ENCODE data around the gene TRAF3IP1. TPM values are rescaled to one million over a fixed set of nuclear protein-coding genes. Genes with fewer than 3 reads are reported as not detected.
"Not testable (repeated sequence)": the region's sequence is repeated elsewhere in the genome, so short reads cannot be mapped to it uniquely, and the experiment has no call there.

TRAF3IP1 gene
- total RNA-seq, 4 donors from 2014 or later, result 19.9 to 38.6 (median 23.6) TPM

GRCh38 chr2:238439917-238440316 is 119.6 kb downstream of the TRAF3IP1 start:
- H3K36me3 ChIP-seq, result peaks cover 17 to 44% (median 32%) of the 10 kb centered on the region in 4 donors
- H3K27ac ChIP-seq (replicated peaks in 1 of 4), result no peak overlapping the region
- H3K4me3 ChIP-seq, result no peak overlapping the region

GRCh38 chr2:238440331-238440730 is 120.0 kb downstream of the TRAF3IP1 start:
- TF ChIP-seq POLR2AphosphoS5 (IDR thresholded peaks at IDR 0.05), result no peak
- TF ChIP-seq POLR2A (IDR thresholded peaks at IDR 0.05; ENCODE audit: low read depth), result no peak
- TF ChIP-seq CTCF (IDR thresholded peaks at IDR 0.05), result no peak
- TF ChIP-seq EP300 (IDR thresholded peaks at IDR 0.05), result no peak
- H3K36me3 ChIP-seq, result peaks cover 21 to 44% (median 31%) of the 10 kb centered on the region in 4 donors
- no peaks in the 10 kb centered on the region for H3K27me3 ChIP-seq
- 83% methylated on average over 4 of the region's 4 CpGs for WGBS
- DNase-seq (ENCODE audit: extremely low spot score), result no peak
- no peaks in the 10 kb centered on the region for H3K9me3 ChIP-seq
- H3K27ac ChIP-seq (replicated peaks in 1 of 4), result no peak overlapping the region
- H3K4me3 ChIP-seq, result no peak overlapping the region
- peaks cover 18 to 41% (median 23%) of the 10 kb centered on the region in 4 donors for H3K4me1 ChIP-seq
- intact Hi-C loops (cut with DNase I), result no loop called here

More at GRCh38 chr2:238439917-238440316, 119.6 kb downstream of the TRAF3IP1 start:
- peaks cover 18 to 41% (median 23%) of the 10 kb centered on the region in 4 donors for H3K4me1 ChIP-seq
- no peak for DNase-seq (ENCODE audit: extremely low spot score)
- intact Hi-C loops (cut with DNase I), result no loop called here
- WGBS, result 82% methylated on average over 2 of the region's 2 CpGs
- no peak for TF ChIP-seq POLR2A (IDR thresholded peaks at IDR 0.05; ENCODE audit: low read depth)
- TF ChIP-seq CTCF (IDR thresholded peaks at IDR 0.05), result no peak
- no peak for TF ChIP-seq POLR2AphosphoS5 (IDR thresholded peaks at IDR 0.05)
- TF ChIP-seq EP300 (IDR thresholded peaks at IDR 0.05), result no peak
- no peaks in the 10 kb centered on the region for H3K9me3 ChIP-seq
- H3K27me3 ChIP-seq, result no peaks in the 10 kb centered on the region

GRCh38 chr2:238440767-238441166 is 120.4 kb downstream of the TRAF3IP1 start:
- Histone ChIP-seq H3K4me1 (peaks cover 18 to 41% (median 23%) of the 10 kb centered on the region in 4 donors), H3K9me3 (no peaks in the 10 kb centered on the region), H3K27me3 (no peaks in the 10 kb centered on the region), H3K36me3 (peaks cover 21 to 44% (median 31%) of the 10 kb centered on the region in 4 donors), H3K4me3 (no peak overlapping the region), H3K27ac (replicated peaks in 1 of 4) (no peak overlapping the region)
- WGBS, result 96% methylated on average over 11 of the region's 11 CpGs
- no peak for DNase-seq (ENCODE audit: extremely low spot score)
- intact Hi-C loops (cut with DNase I), result no loop called here
- no peak for TF ChIP-seq POLR2AphosphoS5 (IDR thresholded peaks at IDR 0.05)
- TF ChIP-seq POLR2A (IDR thresholded peaks at IDR 0.05; ENCODE audit: low read depth), result no peak
- TF ChIP-seq EP300 (IDR thresholded peaks at IDR 0.05), result no peak
- no peak for TF ChIP-seq CTCF (IDR thresholded peaks at IDR 0.05)

GRCh38 chr2:238441262-238442114 is 121.2 kb downstream of the TRAF3IP1 start:
- no peak overlapping the region for H3K4me3 ChIP-seq
- H3K9me3 ChIP-seq, result no peaks in the 10 kb centered on the region
- TF ChIP-seq POLR2A (IDR thresholded peaks at IDR 0.05; ENCODE audit: low read depth) (no peak), EP300 (IDR thresholded peaks at IDR 0.05) (no peak), CTCF (IDR thresholded peaks at IDR 0.05) (no peak), POLR2AphosphoS5 (IDR thresholded peaks at IDR 0.05) (no peak)
- no peaks in the 10 kb centered on the region for H3K27me3 ChIP-seq
- H3K27ac ChIP-seq (replicated peaks in 1 of 4), result no peak overlapping the region
- intact Hi-C loops (cut with DNase I), result no loop called here
- WGBS, result 61% methylated on average over 15 of the region's 17 CpGs
- H3K36me3 ChIP-seq, result peaks cover 25 to 46% (median 32%) of the 10 kb centered on the region in 4 donors
- peaks cover 18 to 41% (median 23%) of the 10 kb centered on the region in 4 donors for H3K4me1 ChIP-seq
- no peak for DNase-seq (ENCODE audit: extremely low spot score)

GRCh38 chr2:238442257-238442656 is 121.9 kb downstream of the TRAF3IP1 start:
- peaks cover 32 to 50% (median 35%) of the 10 kb centered on the region in 4 donors for H3K36me3 ChIP-seq

More at GRCh38 chr2:238442257-238442656, 121.9 kb downstream of the TRAF3IP1 start:
- H3K4me3 ChIP-seq; H3K27me3 ChIP-seq; H3K27ac ChIP-seq (replicated peaks in 1 of 4); H3K9me3 ChIP-seq; intact Hi-C loops (cut with DNase I); DNase-seq (ENCODE audit: extremely low spot score): not testable (repeated sequence)
- 76% methylated on average over 6 of the region's 6 CpGs for WGBS
- peaks cover 18 to 41% (median 23%) of the 10 kb centered on the region in 4 donors for H3K4me1 ChIP-seq
